Smooth muscle cell (in vitro differentiated cells): Measurements from ENCODE around the gene EBF3. TPM values are rescaled to one million over a fixed set of nuclear protein-coding genes. Genes with fewer than 3 reads are reported as not detected.

Experiments
- DNase-seq: peaks from one replicate; lab custom pipeline; 2025; ENCODE audit not compliant: unreplicated experiment; lab: John Stamatoyannopoulos, UW
- H2AFZ ChIP-seq: fragments of 200-600 bp; sonication (generic); 2 replicates; pipeline ENCODE4 v1.6.0; 2016; ENCODE audit warnings: antibody characterized with exemption, low read depth, mild to moderate bottlenecking
- H3F3A ChIP-seq: fragments of 200-600 bp; sonication (generic); 2 replicates; pipeline ENCODE4 v1.6.0; 2017; ENCODE audit warnings: antibody characterized with exemption, low read depth
- H3K27ac ChIP-seq: fragments of 200-600 bp; sonication (generic); 2 replicates; pipeline ENCODE4 v1.5.1; 2016; ENCODE audit warnings: low read depth, mild to moderate bottlenecking
- H3K27me3 ChIP-seq: fragments of 200-600 bp; sonication (generic); 2 replicates; pipeline ENCODE4 v1.6.1; 2016; ENCODE audit warnings: low read depth, mild to moderate bottlenecking
- H3K36me3 ChIP-seq: fragments of 200-600 bp; sonication (generic); 2 replicates; pipeline ENCODE4 v1.5.1; 2016; ENCODE audit warnings: low read depth
- H3K4me1 ChIP-seq: fragments of 200-600 bp; sonication (generic); 2 replicates; pipeline ENCODE4 v1.5.1; 2016; ENCODE audit warnings: low read depth
- H3K4me2 ChIP-seq: fragments of 200-600 bp; sonication (generic); 2 replicates; pipeline ENCODE4 v1.6.0; 2016; ENCODE audit warnings: mild to moderate bottlenecking
- H3K4me3 ChIP-seq: fragments of 200-600 bp; sonication (generic); 2 replicates; pipeline ENCODE4 v1.5.1; 2016; ENCODE audit warnings: mild to moderate bottlenecking
- H3K79me2 ChIP-seq: fragments of 200-600 bp; sonication (generic); 2 replicates; pipeline ENCODE4 v1.6.0; 2016; ENCODE audit warnings: low read depth, mild to moderate bottlenecking
- H3K9ac ChIP-seq: fragments of 200-600 bp; sonication (generic); 2 replicates; pipeline ENCODE4 v1.6.0; 2016; ENCODE audit warnings: low read depth
- H3K9me3 ChIP-seq: fragments of 200-600 bp; sonication (generic); replicated peaks from 2 replicates; pipeline ENCODE4 v1.5.1; 2016; ENCODE audit warnings: low read depth
- H4K20me1 ChIP-seq: fragments of 200-600 bp; sonication (generic); 2 replicates; pipeline ENCODE4 v1.6.0; 2016; ENCODE audit warnings: low read depth
- WGBS: methylation state at CpG from one replicate; pipeline ENCODE4 v1.1.7; 2016; ENCODE audit warnings: low lambda C conversion rate; 5-methylcytosine and 5-hydroxymethylcytosine counted together
- polyA plus RNA-seq: library from polyadenylated mRNA; unstranded; fragments of >200 nt; fragmentation: Nextera tagmentation; extraction: Ambion mirVana; gene quantifications from 2 replicates; pipeline ENCODE4 v1.2.1, GENCODE V29; 2016
- total RNA-seq: library from RNA; depleted of rRNA; stranded (reverse); fragments of >200 nt; gene quantifications from 2 replicates; pipeline ENCODE4 v1.2.3, GENCODE V29; 2014
- TF ChIP-seq, protein P1 (sequence below): fragments of 200-600 bp; sonication (generic); IDR thresholded peaks from 2 replicates; pipeline ENCODE4 v1.5.1; 2017; ENCODE audit warnings: borderline replicate concordance, mild to moderate bottlenecking, antibody characterized with exemption; ENCODE audit not compliant: insufficient read depth, poor library complexity, severe bottlenecking

EBF3 gene
- total and polyA plus RNA-seq, 2 experiments from 2014 or later, result not detected

DNA sequence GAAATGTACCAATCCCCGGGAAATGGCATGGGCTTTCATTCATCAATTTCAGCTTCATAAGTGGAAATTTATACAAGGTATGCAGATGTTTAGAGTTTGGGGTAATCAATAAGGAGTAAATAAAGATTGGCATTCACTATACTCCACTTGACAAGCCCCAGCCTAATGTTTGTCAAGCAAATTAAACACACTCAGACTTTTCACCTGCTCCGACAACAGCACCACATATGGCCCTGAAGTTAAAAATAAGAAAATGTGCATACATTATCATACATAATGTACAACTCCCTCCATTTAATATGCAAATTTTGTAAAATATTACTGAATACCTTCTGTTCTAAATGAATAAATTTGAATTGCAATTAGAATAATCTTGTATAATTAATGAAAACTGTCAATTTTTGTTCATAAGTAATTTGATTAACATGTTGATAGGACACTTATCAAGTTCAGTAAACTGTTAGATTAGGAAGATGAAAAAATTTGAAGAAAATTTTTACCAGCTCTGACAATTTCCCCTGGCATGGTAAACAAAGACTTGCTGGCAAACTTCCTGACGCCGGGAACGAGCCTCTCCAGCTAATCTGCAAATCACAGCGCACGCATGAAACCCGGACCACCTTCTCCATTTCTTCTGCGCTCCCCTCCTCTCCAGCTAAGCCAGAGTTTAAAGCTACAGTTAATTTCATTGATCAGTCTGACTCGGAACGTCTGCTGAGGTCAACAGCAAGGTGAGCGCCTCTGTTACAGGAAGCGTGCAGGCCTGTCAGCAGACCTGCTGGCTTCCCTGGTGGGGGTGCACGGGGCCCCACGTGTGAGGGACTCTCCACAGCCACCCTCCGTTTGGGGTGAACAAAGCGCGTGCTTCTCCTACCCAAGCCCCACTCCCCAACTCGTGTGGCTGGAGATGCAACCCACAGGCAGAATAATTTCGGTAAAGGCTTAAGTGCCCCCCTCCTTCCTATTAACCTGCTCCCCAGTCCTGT is 70.7 kb downstream of the EBF3 start:
- H3K9me3 ChIP-seq, result no peaks in the 10 kb centered on the region
- H3K4me2 ChIP-seq, result no peak overlapping the region
- H3K9ac ChIP-seq, result no peak overlapping the region
- no peaks in the 10 kb centered on the region for H3K79me2 ChIP-seq
- TF ChIP-seq, protein P1, sequence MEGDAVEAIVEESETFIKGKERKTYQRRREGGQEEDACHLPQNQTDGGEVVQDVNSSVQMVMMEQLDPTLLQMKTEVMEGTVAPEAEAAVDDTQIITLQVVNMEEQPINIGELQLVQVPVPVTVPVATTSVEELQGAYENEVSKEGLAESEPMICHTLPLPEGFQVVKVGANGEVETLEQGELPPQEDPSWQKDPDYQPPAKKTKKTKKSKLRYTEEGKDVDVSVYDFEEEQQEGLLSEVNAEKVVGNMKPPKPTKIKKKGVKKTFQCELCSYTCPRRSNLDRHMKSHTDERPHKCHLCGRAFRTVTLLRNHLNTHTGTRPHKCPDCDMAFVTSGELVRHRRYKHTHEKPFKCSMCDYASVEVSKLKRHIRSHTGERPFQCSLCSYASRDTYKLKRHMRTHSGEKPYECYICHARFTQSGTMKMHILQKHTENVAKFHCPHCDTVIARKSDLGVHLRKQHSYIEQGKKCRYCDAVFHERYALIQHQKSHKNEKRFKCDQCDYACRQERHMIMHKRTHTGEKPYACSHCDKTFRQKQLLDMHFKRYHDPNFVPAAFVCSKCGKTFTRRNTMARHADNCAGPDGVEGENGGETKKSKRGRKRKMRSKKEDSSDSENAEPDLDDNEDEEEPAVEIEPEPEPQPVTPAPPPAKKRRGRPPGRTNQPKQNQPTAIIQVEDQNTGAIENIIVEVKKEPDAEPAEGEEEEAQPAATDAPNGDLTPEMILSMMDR, result no peak
- H2AFZ ChIP-seq, result no peak overlapping the region
- no peaks in the 10 kb centered on the region for H3F3A ChIP-seq
- H3K27ac ChIP-seq, result no peak overlapping the region
- 88% methylated on average over 20 of the region's 20 CpGs for WGBS
- H3K36me3 ChIP-seq, result no peaks in the 10 kb centered on the region
- DNase-seq, result no peak
- H3K4me3 ChIP-seq, result no peak overlapping the region
- no peaks in the 10 kb centered on the region for H4K20me1 ChIP-seq
- H3K27me3 ChIP-seq, result peaks cover 4% of the 10 kb centered on the region
- H3K4me1 ChIP-seq, result peaks cover 23% of the 10 kb centered on the region

DNA sequence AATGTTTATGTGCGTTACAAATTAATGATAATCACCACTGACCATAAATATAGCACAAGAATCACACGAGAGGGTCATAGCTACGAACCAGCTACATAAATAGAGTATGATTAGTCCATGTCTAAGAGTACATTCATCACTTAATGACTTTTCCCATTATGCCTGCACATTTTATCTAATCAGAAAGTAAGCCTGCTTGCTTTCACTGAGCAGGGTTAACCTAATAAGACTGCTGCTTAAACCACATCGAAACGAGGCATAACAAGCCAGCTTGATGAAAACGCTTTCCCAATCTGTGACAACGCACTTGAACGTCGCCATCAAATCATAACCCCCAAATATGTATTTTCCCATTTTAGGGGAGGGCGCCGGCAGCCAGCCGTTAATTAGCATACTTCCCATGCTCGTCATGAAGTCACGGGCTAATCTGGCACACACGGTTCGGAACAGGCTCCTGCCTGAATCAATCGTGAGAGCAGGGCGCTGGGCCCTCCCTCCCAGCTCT is 71.5 kb downstream of the EBF3 start:
- Histone ChIP-seq H3K4me3 (no peak overlapping the region), H3K27ac (no peak overlapping the region), H4K20me1 (no peaks in the 10 kb centered on the region), H3K36me3 (no peaks in the 10 kb centered on the region), H3F3A (no peaks in the 10 kb centered on the region), H3K9me3 (no peaks in the 10 kb centered on the region), H3K4me2 (no peak overlapping the region), H3K27me3 (no peaks in the 10 kb centered on the region), H3K9ac (no peak overlapping the region), H3K4me1 (peaks cover 17% of the 10 kb centered on the region), H2AFZ (no peak overlapping the region), H3K79me2 (no peaks in the 10 kb centered on the region)
- TF ChIP-seq, protein P1, result no peak
- DNase-seq, result no peak
- WGBS, result 72% methylated on average over 18 of the region's 18 CpGs

DNA sequence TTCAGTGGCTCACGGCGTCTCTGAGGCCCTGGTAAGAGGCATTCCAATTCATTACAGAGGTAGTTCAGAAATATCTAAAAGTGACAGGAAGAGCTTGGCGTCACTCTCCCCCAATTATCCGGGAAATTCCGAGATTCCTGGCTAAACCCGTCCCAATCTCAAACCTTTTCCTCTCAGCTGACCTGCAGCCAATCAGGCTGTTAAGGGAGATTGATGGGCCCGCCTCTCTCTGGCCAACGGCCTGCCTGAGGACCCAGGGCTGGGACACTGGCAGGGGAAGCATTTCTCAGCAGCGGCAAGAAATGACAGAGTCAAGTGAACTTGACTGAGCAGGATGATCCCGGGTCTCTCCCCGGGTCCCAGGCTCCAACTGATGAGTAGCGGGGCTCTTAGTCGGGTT is 72.3 kb downstream of the EBF3 start:
- Histone ChIP-seq H3K27ac (no peak overlapping the region), H3K79me2 (no peaks in the 10 kb centered on the region), H3K36me3 (no peaks in the 10 kb centered on the region), H3K27me3 (no peaks in the 10 kb centered on the region), H3K9ac (no peak overlapping the region), H3K4me1 (peaks cover 11% of the 10 kb centered on the region), H3F3A (no peaks in the 10 kb centered on the region), H3K4me3 (no peak overlapping the region), H2AFZ (no peak overlapping the region), H4K20me1 (no peaks in the 10 kb centered on the region), H3K4me2 (no peak overlapping the region), H3K9me3 (no peaks in the 10 kb centered on the region)
- TF ChIP-seq, protein P1, result no peak
- DNase-seq, result no peak
- 79% methylated on average over 13 of the region's 13 CpGs for WGBS
